DND-41 (cell line): ENCODE results near the gene SPTBN4.

Experiments
- CTCF ChIP-seq: IDR thresholded peaks from 2 replicates; pipeline ENCODE4 v1.5.1; 2012; ENCODE audit warnings: borderline replicate concordance, low read length, moderate library complexity, mild to moderate bottlenecking; ENCODE audit not compliant: poor library complexity, severe bottlenecking; ENCODE audit errors: extremely low read depth
- EZH2 ChIP-seq: IDR thresholded peaks from 3 replicates; pipeline ENCODE4 v1.6.1; 2012; ENCODE audit warnings: borderline replicate concordance, low read depth, mild to moderate bottlenecking, moderate library complexity, low read length, inconsistent platforms; ENCODE audit not compliant: severe bottlenecking

- TF ChIP-seq CTCF, result peak; percentile 28
- no peak for TF ChIP-seq EZH2
These were observed 138.6 kb downstream of the SPTBN4 start for GRCh38 chr19:40605216-40605971.
